HepG2 (cell line): ENCODE data around the gene CD300C. TPM values are rescaled to one million over a fixed set of nuclear protein-coding genes. Genes with fewer than 3 reads are reported as not detected.

ENCODE experiments used
- ATAC-seq: fragments of 200-7000 bp; cut with Tn5 transposase; 3 replicates; pipeline ENCODE4 v1.9.1; 2020; ENCODE audit warnings: mild to moderate bottlenecking, moderate library complexity
- BruUV-seq: library from RNA; stranded (reverse); fragments of 400-500 nt; replicated peaks from 2 replicates; lab custom pipeline; 2021; lab: Mats Ljungman, UMichigan
- CTCF ChIA-PET: fragments of 300-600 bp; formaldehyde crosslinking; extraction: SDS; loops from one replicate; lab custom pipeline; 2021; ENCODE audit warnings: low total read pairs, inconsistent platforms, low intra/inter-chr PET ratio; lab: Yijun Ruan, JAX
- POLR2A ChIA-PET: fragments of 350-600 bp; sonication (Branson Sonifier 250); formaldehyde crosslinking; loops from one replicate; lab custom pipeline; 2020; ENCODE audit warnings: antibody characterized with exemption, inconsistent platforms; lab: Yijun Ruan, JAX
- DNase-seq: peaks from one replicate; pipeline ENCODE4 v3.0.0-alpha.2; 2015; ENCODE audit warnings: low spot score
- FAIRE-seq: peaks from 3 replicates; lab custom pipeline; 2011; peaks lifted over from hg19 to GRCh38; lab: Jason Lieb, UNC
- H2AFZ ChIP-seq: one replicate; pipeline ENCODE4 v1.6.1; 2011; ENCODE audit warnings: low read length, inconsistent platforms
- H3K27ac ChIP-seq: fragments of 300-600 bp; 3 replicates; pipeline ENCODE4 v1.8.0; 2011; ENCODE audit warnings: mixed run types, mild to moderate bottlenecking, mixed read lengths, low read length, inconsistent platforms; ENCODE audit not compliant: insufficient read depth; ENCODE audit errors: extremely low read length
- H3K27me3 ChIP-seq, 2 experiments: fragments of 200-600 bp in 1 of 2; 2 replicates in 1 of 2; 3 replicates in 1 of 2; pipeline versions ENCODE4 v1.6.0 to v1.8.0; 2011; ENCODE audit warnings: low read length in 2 of 2, mild to moderate bottlenecking in 2 of 2, moderate library complexity in 2 of 2, inconsistent platforms in 1 of 2; ENCODE audit not compliant: insufficient read depth in 2 of 2, control insufficient read depth in 1 of 2
- H3K36me3 ChIP-seq, 2 experiments: fragments of 200-600 bp in 1 of 2; replicated peaks in 1 of 2; 2 replicates in 1 of 2; 3 replicates in 1 of 2; pipeline versions ENCODE4 v1.5.1 to v1.8.0; 2011; ENCODE audit warnings: low read length in 2 of 2, inconsistent platforms in 1 of 2; ENCODE audit not compliant: insufficient read depth in 2 of 2, control insufficient read depth in 1 of 2
- H3K4me1 ChIP-seq: 2 replicates; pipeline ENCODE4 v1.5.1; 2012; ENCODE audit warnings: low read length, inconsistent platforms; ENCODE audit not compliant: insufficient read depth
- H3K4me2 ChIP-seq: 2 replicates; pipeline ENCODE4 v1.6.0; 2011; ENCODE audit warnings: low read depth, low read length, inconsistent platforms
- H3K4me3 ChIP-seq, 3 experiments: fragments of 200-600 bp in 1 of 3; sonication (generic), shearing (Covaris generic) in 1 of 3; replicated peaks in 1 of 3; 2 replicates each; pipeline ENCODE4 v1.5.1; 2011 to 2016; ENCODE audit warnings: low read length in 3 of 3, inconsistent platforms in 2 of 3, low read depth in 2 of 3, mild to moderate bottlenecking in 2 of 3, control low read depth in 1 of 3, mixed read lengths in 1 of 3; ENCODE audit not compliant: insufficient read depth in 1 of 3
- H3K79me2 ChIP-seq: one replicate; pipeline ENCODE4 v1.6.1; 2011; ENCODE audit warnings: low read length, inconsistent platforms; ENCODE audit not compliant: insufficient read depth
- H3K9ac ChIP-seq: 2 replicates; pipeline ENCODE4 v1.6.0; 2011; ENCODE audit warnings: mild to moderate bottlenecking, low read depth, low read length, inconsistent platforms; ENCODE audit not compliant: insufficient read depth
- H3K9me3 ChIP-seq: 2 replicates; pipeline ENCODE4 v1.5.1; 2012; ENCODE audit warnings: mild to moderate bottlenecking, low read length
- H4K20me1 ChIP-seq: 2 replicates; pipeline ENCODE4 v1.6.0; 2011; ENCODE audit warnings: inconsistent platforms, mild to moderate bottlenecking, low read length, moderate library complexity; ENCODE audit not compliant: insufficient read depth
- FOXP4 ChIP-seq: sonication (generic); formaldehyde crosslinking; IDR thresholded peaks from 2 replicates; pipeline ENCODE4 v1.4.0; 2020; ENCODE audit warnings: missing genetic modification reagents
- UBTF ChIP-seq: sonication (generic); formaldehyde crosslinking; IDR thresholded peaks from 2 replicates; pipeline ENCODE4 v1.4.0; 2020; ENCODE audit warnings: mild to moderate bottlenecking, missing genetic modification reagents
- WGBS: methylation state at CpG from one replicate; pipeline ENCODE4 v1.1.6; 2017; ENCODE audit warnings: low lambda C conversion rate; 5-methylcytosine and 5-hydroxymethylcytosine counted together
- in situ Hi-C: cut with HindIII; loops from 2 replicates; pipeline ENCODE4 v1.10.0; 2017; ENCODE audit warnings: low pct_unique_long_range_greater_than_20kb; ENCODE audit not compliant: extremely low pct_ligation_motif_present
- intact Hi-C: fragments of 100-400 bp; cut with micrococcal nuclease; formaldehyde crosslinking; loops from one replicate; pipeline ENCODE4 v1.10.0; 2022; ENCODE audit not compliant: unreplicated experiment
- polyA plus RNA-seq, 8 experiments: library from polyadenylated mRNA; depleted of rRNA in 3 of 8; stranded (reverse) in 7 of 8; unstranded in 1 of 8; fragments of >200 nt; fragmentation: Illumina TruSeq in 4 of 8; extraction: Trizol in 4 of 8; gene quantifications; 2 replicates each; pipeline versions ENCODE4 v1.2.1 to v1.2.3, GENCODE V29; 2011 to 2016; ENCODE audit warnings: low read depth in 4 of 8, missing spikeins in 1 of 8, mixed read lengths in 1 of 8; ENCODE audit not compliant: insufficient read depth in 1 of 8
- total RNA-seq, 5 experiments: library from RNA; depleted of rRNA; stranded (reverse); fragments of >200 nt; fragmentation: Illumina TruSeq; extraction: Trizol; gene quantifications; 2 replicates each; pipeline ENCODE4 v1.2.3, GENCODE V29; 2016; ENCODE audit warnings: low read depth in 1 of 5
- TF ChIP-seq, protein P1 (sequence below): sonication (generic); formaldehyde crosslinking; IDR thresholded peaks from 2 replicates; pipeline ENCODE4 v1.4.0; 2020; ENCODE audit warnings: missing genetic modification reagents, mild to moderate bottlenecking, borderline replicate concordance

CD300C gene
- total and polyA plus RNA-seq, 2 of the 13 experiments (the other 11 are each of a cell fraction or from before 2014, with no cell fraction given), result not detected

DNA sequence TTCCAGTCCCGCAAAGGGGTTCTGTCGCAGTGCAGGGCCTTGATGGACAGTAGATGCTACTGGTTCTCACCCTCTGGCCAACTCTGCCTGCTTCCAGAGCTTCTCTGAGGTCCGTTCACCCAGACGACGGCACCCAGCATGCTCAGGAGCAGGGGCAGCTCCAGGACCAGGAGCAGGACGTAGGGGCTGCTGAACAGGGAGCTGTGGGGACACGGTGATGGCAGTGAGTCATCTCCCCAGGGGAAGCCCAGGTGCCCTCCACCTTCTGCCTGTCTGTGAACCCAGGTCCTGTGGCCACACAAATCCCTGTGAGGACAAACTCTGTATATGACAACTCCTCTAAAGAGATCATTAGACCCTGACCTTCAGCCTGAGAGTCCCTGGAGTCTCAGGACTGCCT lies 3.4 kb upstream of the CD300C start:
- ATAC-seq, result no peak
- Histone ChIP-seq H2AFZ (no peak overlapping the region), H3K9me3 (no peaks in the 10 kb centered on the region), H3K9ac (no peak overlapping the region), H3K4me3 (no peak overlapping the region), H3K4me2 (no peak overlapping the region), H3K79me2 (no peaks in the 10 kb centered on the region), H3K4me1 (no peaks in the 10 kb centered on the region), H4K20me1 (no peaks in the 10 kb centered on the region), H3K27ac (no peak overlapping the region), H3K27me3 (peaks cover 17 to 96% of the 10 kb centered on the region in 2 experiments), H3K36me3 (no peaks in the 10 kb centered on the region)
- CTCF ChIA-PET, result no interaction called here
- TF ChIP-seq, protein P1, sequence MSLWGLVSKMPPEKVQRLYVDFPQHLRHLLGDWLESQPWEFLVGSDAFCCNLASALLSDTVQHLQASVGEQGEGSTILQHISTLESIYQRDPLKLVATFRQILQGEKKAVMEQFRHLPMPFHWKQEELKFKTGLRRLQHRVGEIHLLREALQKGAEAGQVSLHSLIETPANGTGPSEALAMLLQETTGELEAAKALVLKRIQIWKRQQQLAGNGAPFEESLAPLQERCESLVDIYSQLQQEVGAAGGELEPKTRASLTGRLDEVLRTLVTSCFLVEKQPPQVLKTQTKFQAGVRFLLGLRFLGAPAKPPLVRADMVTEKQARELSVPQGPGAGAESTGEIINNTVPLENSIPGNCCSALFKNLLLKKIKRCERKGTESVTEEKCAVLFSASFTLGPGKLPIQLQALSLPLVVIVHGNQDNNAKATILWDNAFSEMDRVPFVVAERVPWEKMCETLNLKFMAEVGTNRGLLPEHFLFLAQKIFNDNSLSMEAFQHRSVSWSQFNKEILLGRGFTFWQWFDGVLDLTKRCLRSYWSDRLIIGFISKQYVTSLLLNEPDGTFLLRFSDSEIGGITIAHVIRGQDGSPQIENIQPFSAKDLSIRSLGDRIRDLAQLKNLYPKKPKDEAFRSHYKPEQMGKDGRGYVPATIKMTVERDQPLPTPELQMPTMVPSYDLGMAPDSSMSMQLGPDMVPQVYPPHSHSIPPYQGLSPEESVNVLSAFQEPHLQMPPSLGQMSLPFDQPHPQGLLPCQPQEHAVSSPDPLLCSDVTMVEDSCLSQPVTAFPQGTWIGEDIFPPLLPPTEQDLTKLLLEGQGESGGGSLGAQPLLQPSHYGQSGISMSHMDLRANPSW (CRISPR knock-in tag), result no peak
- TF ChIP-seq FOXP4 (CRISPR knock-in tag) (no peak), UBTF (CRISPR knock-in tag) (no peak)
- 0% methylated on average over 2 of the region's 7 CpGs for WGBS
- POLR2A ChIA-PET, result no interaction called here
- in situ Hi-C loops, result no loop called here
- DNase-seq, result no peak
- intact Hi-C loops, result no loop called here
- FAIRE-seq, result no peak
- BruUV-seq, result no TSS peak
